ENCODE results near the gene CISD2.
"Not testable (repeated sequence)": the region's sequence is repeated elsewhere in the genome, so short reads cannot be mapped to it uniquely, and the experiment has no call there.

CISD2 gene

GRCh38 chr4:102849579-102850104, 19.1 kb upstream of the CISD2 start:
- no peak for DNase-seq (ENCODE audit: low spot score)

GRCh38 chr4:102850370-102850769, 18.4 kb upstream of the CISD2 start:
- no peak for DNase-seq (ENCODE audit: low spot score)

DNA sequence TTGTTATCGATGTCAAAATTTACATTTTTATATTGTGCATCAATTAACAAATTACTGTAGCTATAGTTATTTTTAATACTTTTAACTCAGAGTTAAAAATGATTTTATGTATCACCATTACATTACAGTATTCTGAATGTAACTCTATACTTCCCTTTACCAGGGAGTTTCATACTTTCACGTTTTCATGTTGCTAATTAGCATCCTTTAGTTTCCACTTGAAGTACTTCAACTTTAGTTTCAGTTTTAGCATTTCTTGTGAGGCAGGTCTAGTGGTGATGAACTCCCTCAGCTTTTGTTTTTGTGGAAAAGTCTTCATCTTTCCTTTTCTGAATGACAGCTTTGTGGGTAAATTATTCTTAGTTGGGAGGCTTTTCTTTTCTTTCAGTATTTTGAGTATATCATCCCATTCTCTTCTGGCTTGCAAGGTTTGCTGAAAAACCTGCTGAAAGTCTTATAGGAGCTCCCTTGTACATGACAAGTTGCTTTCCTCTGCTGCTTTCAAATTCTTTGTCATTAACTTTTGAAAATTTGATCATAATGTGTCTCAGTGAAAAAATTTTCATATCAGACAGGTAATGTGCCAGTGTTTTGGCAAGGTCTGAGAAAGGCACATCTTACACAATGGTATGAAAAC, 9.8 kb upstream of the CISD2 start:
- DNase-seq (ENCODE audit: low spot score): peak; percentile 39

- no peak for DNase-seq (ENCODE audit: low spot score)
Observed at GRCh38 chr4:102860611-102861324, 8.0 kb upstream of the CISD2 start.

GRCh38 chr4:102862016-102862415, 6.8 kb upstream of the CISD2 start:
- no peak for DNase-seq (ENCODE audit: low spot score)

DNA sequence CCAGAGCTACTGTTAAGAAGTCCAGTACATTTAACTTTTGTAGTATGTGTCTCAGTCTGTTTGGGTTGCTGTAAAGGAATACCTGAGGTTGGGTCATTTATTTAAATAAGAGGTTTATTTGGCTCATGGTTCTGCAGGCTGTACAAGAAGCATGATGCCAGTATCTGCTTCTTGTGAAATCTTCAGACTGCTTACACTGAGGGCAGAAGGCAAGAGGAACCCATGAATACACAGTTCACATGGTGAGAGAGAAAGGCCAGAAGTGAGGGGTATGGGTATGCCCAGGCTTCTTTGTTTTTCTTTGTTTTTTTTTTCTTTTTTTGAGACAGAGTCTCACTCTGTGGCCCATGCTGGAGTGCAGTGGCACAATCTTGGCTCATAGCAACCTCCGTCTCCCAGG, 6.0 kb upstream of the CISD2 start:
- no peak for DNase-seq (ENCODE audit: low spot score)

- DNase-seq (ENCODE audit: low spot score): not testable (repeated sequence)
Observed at GRCh38 chr4:102865327-102865726, 3.5 kb upstream of the CISD2 start.

GRCh38 chr4:102867278-102868152, 1.3 kb upstream of the CISD2 start:
- peak; percentile 48 for DNase-seq (ENCODE audit: low spot score)

GRCh38 chr4:102868153-102868780, 525 bp upstream of the CISD2 start:
- DNase-seq (ENCODE audit: low spot score): no peak

- DNase-seq (ENCODE audit: low spot score): no peak
Observed at GRCh38 chr4:102869569-102870197, 891 bp downstream of the CISD2 start.

- DNase-seq (ENCODE audit: low spot score): no peak
Observed at GRCh38 chr4:102871772-102872171, 3.0 kb downstream of the CISD2 start.

DNA sequence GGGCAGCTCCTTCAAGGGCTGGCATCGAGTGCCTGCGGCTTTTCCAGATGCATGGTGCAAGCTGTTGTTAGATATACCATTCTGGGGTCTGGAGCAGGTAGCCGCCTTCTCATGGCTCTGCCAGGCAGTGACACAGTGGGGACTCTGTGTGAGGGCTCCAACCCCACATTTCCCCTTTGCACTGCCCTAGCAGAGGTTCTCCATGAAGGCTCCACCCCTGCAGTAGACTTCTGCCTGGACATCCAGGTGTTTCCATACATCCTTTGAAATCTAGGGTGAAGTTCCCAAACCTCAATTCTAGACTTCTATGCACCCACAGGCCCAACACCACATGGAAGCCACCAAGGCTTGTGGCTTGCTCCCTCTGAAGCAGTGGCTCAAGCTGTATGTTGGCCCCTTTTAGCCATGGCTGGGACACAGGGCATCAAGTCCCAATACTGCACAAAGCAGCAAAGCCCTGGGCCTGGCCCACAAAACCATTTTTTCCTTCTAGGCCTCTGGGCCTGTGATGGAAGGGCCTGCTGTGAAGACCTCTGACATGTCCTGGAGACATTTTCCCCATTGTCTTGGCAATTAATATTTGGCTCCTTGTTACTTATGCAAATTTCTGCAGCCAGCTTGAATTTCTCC, 8.8 kb downstream of the CISD2 start:
- DNase-seq (ENCODE audit: low spot score): not testable (repeated sequence)

GRCh38 chr4:102878349-102878748, 9.6 kb downstream of the CISD2 start:
- not testable (repeated sequence) for DNase-seq (ENCODE audit: low spot score)

- no peak for DNase-seq (ENCODE audit: low spot score)
Observed at GRCh38 chr4:102878901-102879300, 10.1 kb downstream of the CISD2 start.

GRCh38 chr4:102881343-102881742, 12.6 kb downstream of the CISD2 start:
- no peak for DNase-seq (ENCODE audit: low spot score)

DNA sequence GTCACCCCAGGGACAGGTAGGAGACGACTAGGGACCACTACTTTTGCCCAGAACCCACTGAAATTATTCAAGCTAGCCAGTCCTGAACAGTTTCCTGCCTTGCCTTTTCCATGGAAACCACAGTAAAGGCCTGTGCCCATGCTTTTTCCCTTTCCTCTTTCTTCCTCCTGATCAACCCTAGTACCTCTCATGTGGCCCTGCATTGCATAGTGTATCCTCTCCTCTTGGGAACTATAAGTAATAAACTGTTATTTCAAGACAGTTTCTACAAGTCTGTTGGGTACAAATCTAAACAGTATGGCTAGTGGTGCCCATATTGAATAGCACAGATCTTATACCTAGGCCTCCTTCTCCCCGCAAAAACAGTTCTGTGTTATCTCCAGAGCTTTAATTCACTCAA, 14.5 kb downstream of the CISD2 start:
- no peak for DNase-seq (ENCODE audit: low spot score)

DNA sequence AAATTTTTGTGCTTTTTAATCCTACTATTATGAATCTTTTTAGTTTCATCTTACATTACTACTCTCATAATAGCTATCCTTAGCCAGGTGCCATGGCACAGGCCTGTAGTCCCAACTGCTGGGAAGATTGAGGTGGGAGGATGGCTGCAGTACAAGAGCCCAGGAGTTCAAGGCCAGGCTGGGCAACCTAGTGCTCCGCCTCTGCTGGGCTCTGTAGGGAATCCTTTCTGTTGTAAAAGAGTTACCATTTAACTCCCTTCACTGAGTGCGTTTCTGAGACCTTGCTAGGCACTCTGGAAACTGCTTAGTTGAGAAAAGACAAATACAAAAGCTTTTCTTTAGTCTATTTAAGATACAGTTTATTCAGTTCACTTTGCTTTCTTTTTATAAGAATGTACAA, 19.8 kb downstream of the CISD2 start:
- not testable (repeated sequence) for DNase-seq (ENCODE audit: low spot score)

- not testable (repeated sequence) for DNase-seq (ENCODE audit: low spot score)
Observed at GRCh38 chr4:102889866-102890265, 21.1 kb downstream of the CISD2 start.

- DNase-seq (ENCODE audit: low spot score): not testable (repeated sequence)
Observed at GRCh38 chr4:102896547-102896946, 27.8 kb downstream of the CISD2 start.

- DNase-seq (ENCODE audit: low spot score): not testable (repeated sequence)
Observed at GRCh38 chr4:102897610-102898009, 28.8 kb downstream of the CISD2 start.

- no peak for DNase-seq (ENCODE audit: low spot score)
Observed at GRCh38 chr4:102901804-102902203, 33.0 kb downstream of the CISD2 start.

Measured in NAMALWA (cell line).